ENCODE measurements around the gene SLC15A1.

SLC15A1 gene

DNA sequence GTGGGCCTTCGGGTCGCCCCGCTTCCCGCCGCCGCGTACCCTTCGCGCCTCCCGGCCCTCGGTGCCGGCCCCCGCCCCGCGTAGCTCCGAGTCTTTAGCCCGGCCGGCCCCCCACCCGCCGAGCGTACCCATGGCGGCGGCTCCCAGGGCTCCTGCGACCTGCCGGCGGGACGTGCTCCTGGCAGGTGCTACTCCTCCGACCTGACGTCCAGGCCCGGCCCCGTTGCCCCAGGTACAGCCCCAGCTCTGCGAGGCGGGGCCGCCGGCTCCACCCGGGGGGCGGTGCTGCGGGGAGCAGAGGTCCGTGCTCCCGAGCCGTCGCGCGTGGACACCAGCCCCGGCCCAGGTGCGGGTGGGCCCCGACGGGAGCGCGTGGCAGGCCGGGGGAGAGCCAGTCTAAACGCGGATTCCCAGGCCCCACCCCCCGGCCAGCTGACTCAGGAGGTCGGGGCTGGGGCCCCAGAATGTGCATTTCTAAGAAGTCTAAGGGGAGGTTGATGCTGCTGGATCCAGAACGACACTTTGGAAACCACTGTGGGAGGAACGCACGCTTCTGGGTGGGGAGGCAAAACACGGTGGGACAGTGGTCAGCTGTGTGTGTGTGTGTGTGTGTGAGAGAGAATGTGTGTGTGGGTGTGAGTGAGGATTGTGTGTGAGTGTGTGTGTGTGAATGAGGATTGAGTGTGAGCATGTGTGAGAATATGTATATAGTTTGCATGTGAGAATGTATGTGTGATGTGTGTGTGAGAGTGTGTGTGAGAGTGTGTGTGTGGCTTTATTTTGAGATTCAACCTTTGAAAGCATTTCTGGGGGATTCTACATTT lies at the start of gene SLC15A1:
TSS of gene SLC15A1 (minus strand) at position 206 of the 824 bp plus-strand sequence. CDS start at position 132, 74 bp downstream.
- no peak for DNase-seq

- DNase-seq = no peak
These were observed 49.4 kb upstream of the SLC15A1 start for GRCh38 chr13:98801626-98802418.

DNA sequence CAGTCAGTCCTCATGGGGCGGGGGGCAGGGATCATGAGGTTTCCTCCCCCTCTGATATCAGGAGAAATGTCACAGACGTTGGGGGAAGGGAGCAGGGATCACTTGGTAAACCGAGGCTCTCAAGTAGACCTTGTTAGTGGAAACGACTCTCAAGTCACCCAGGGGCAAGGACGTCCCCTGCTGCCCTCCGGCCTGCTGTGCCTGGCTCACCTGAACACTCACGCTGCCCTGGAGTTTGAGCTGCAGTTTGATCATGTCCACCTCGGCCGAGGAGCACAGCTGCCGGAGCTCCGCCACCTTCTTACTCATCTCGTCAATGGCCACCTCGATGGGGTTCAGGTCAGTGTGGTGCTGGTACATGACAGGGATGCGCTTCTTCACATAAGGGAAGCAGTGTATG lies 47.6 kb upstream of the SLC15A1 start:
- DNase-seq = no peak

GRCh38 chr13:98798849-98799645 lies 46.6 kb upstream of the SLC15A1 start:
- no peak for DNase-seq

- DNase-seq = no peak
These were observed 45.0 kb upstream of the SLC15A1 start for GRCh38 chr13:98797456-98797855.

DNA sequence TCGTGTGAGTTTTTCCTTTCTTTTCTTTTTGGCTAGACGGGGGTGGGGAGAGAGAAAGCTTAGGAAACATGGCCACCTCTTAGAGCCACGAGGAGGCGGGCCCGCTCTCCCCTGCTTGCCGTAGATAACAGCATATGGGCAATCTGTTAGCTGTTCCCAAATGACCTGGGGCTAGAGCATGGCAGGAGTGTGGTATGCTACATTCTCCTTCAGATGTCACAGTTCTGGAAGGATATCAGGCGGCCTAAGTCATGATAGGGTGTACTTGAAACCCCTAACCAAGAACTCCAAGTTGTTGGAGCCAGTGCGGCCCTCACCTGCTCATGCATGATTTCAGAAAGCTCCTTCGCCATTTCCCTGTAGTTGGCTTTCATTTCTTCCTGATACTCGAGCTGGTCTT lies 44.3 kb upstream of the SLC15A1 start:
- DNase-seq = no peak

DNA sequence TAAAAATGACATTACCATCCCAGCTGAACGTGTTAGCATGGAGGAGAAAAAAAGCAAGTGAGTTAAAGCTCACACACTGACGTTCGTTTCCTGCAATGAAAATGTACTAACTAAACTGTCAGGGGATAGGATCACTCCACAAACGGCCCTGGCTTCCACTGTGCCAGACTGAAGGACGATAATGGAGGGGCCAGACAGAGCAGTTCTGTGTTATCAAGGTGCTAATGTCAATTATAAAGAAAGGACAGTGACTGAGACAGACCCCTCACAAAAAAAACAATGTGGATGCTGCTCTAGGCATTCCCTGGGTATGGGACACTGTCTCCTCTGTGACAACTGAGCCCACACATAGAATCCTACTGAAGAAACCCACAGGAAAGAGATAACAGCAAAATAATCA lies 43.7 kb upstream of the SLC15A1 start:
- no peak for DNase-seq

DNA sequence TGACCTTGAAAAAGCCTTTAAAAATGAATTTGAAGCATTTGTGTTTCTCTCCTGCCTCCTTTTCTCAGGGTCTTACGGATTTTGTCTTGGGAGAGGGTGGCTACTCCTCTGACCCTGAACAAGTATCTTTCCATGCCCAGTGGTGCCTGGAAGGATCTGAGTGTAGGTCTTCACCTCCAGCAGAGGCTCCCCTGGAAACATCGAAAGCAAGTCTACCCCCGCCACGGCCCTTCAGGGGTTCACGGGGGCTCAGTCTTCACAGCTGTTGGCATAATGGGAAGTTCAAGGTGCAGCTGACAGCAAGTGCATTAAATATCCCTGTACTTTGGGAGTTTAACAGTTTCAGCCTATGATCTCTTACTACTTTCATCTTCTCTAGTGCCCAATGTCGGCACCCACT lies 42.7 kb upstream of the SLC15A1 start:
- DNase-seq = no peak

GRCh38 chr13:98794498-98794897 lies 42.0 kb upstream of the SLC15A1 start:
- DNase-seq = no peak

DNA sequence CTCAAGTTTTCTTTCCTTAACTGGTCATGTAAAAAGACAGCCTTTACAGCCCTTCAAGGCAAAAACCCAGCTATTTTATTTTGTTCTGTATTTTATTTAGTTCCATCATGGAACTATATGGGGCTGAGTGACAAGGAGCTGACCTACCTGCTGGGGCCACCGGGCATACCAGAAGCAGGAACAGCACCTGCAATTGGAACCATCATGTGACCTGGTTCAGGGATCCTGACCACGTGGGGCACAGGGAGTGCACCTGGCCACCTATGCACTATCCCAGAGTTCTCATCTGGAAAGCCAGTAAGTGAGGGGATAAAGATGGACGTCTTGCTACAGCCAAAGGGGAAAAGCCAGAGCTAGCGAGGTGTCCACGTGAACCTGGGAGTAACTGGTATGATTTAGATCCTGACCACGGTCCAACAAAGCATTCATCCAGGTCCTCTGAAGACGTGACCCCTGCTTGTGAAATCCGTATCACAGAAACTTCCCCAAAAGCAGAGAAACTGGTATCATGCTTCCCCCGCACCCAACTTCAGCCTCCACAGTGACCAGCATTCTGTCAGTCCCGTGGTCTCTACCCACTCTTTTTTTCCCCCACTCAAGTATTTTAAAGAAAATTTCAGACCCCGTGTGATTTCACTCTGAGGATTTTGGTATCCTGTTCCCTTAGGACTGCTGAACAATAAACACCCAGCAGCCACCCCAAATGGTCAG lies 40.5 kb upstream of the SLC15A1 start:
- peak; percentile 10 to 43 for DNase-seq

DNA sequence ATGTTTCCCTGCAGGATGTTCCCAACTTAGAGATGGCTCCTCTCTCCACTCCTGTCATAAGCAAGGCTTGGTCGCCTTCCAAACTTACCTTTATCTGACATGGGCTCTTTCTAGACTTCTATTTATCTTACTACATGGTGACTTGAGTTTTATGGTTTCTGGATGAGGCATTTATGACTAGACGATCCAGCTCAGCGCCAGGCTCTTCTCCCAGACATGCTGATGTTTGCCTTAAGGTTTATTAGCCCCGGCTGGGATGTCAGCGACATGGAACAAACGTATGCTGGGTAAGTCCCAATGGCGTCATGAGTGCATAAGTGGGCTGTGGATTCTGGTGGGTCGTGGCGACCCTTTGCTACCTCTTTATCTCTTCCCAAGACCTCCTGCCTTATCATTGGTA lies 39.8 kb upstream of the SLC15A1 start:
- DNase-seq = no peak

GRCh38 chr13:98791611-98792010 lies 39.1 kb upstream of the SLC15A1 start:
- DNase-seq = no peak

DNA sequence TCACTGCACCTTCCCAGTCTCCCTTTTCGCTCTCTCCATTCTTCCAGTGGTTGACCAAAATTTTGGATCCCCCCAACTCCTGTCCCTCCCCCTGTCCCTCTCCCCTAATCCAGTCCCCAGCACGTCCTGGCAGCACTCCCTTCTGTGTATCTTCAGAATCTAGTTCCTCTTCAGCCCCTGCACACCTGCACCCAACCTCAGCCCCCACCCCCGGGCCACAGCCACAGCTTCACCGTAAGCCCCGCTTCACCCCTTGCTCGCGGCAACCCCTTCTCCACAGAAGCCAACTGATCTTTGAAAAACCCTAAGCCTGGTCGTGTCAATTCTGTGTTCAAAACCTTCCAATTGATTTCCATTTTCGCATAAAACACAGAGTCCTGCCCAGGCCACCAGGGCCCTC lies 35.5 kb upstream of the SLC15A1 start:
- DNase-seq = no peak

DNA sequence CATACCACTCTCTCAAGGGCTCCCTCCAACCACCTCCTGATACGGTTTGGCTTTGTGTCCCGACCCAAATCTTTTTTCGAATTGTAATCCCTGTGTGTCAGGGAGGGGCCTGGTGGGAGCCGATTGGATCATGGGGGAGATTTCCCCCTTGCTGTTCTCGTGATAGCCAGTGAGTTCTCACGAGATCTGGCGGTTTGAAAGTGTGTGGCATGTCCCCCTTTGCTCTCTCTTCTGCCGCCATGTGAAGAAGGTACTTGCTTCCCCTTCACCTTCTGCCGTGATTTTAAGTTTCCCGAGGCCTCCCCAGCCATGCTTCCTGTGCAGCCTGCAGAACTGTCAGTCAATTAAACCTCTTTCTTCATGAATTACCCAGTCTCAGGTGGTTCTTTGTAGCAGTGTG lies 34.7 kb upstream of the SLC15A1 start:
- DNase-seq = no peak

GRCh38 chr13:98786023-98786422 lies 33.6 kb upstream of the SLC15A1 start:
- DNase-seq = no peak

DNA sequence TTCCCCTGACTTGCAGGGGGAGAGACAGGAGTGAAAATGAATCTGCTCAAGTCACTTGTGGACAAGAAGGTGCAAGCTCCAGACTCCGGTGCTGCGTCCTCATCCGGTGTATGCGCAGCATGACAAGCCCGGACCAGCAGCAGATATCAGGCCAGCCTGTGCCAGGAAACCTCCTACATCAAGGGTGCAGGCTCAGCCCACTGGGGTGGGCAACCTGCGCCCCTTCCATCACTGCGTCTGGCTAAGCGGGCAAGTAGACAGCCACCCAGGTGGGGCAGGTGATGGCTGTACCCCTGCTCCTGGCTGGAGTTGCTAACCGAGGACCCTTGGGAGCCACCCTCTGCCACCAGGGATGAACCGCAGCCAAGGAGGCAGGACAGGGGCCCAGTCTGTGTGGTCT lies 32.9 kb upstream of the SLC15A1 start:
- DNase-seq = no peak

GRCh38 chr13:98784666-98785065 lies 32.2 kb upstream of the SLC15A1 start:
- DNase-seq = no peak

DNA sequence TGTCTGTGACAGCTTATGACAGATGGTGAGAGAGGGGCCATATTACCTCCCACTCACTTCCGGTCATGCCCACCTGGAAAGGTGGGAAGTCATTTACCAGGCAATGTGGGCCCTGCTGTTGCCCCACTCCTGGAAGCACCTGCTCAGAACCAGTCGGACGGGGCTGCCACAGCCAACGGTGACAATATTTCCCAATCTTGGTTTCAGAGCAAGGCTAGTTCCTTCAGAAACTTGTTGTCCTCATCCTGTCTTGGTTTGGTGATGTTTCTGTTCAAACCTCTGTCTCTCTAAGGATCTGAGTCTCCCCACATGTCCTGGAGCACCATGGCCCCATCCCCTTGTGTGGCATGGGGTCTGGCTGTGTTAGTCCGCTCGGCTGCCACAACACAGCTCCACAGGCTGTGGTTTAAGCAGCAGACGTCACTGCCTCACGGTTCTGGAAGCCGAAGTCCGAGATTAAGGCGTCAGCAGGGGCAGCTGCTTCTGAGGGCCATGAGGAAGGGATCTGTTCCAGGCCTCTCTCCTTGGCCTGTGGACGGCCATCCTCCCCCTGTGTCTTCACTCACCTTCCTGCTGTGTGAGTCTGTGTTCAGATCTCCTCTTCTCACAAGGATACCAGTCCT lies 31.5 kb upstream of the SLC15A1 start:
- DNase-seq = no peak

DNA sequence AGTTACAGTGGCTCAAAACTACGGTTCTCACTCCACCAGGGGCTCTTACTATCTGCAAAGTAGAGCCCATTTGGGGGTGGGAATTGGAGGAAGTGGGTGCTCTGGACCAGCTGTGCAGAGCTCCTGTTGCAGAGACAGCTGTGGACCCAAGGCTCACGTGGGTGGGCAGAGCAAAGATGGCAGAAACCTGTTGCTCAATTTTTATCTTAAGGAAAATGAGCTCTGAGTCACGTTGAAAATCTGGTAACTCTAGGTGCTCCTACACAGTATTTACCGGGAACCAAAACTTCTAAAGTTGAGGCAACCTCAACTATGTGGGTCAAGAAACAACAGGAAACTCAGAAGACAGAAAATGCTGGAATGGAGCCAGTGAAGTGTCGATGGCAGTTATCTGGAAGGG lies 30.2 kb upstream of the SLC15A1 start:
- DNase-seq = peak; percentile 2 to 29

GRCh38 chr13:98781905-98782304 lies 29.4 kb upstream of the SLC15A1 start:
- DNase-seq = no peak

DNA sequence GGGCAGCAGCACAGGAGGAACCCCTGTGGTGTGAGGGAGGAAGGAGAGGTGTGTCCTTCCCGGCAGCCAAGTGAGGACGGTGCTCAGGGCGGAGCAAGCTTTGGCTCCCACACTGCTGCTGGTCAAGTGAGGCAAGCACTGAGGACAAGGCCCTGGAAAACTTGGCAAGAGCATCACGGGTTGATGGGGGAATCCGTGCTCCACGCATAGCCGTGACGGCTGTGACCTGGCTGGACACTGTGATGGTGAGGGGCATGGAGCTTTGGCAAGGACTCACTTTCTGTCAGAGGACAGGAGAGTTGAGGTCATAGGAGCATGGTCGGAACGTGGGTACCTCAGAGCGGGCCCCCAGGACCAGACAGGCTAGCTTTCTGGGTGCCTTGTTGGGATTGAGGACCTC lies 29.0 kb upstream of the SLC15A1 start:
- DNase-seq = no peak

- no peak for DNase-seq
These were observed 28.6 kb upstream of the SLC15A1 start for GRCh38 chr13:98781045-98781444.

Measured in inflammatory macrophage treated with lipopolysaccharide for 1 hour (primary cell).